OCI-LY7 (cell line): ENCODE measurements around the gene EEPD1. TPM values are rescaled to one million over a fixed set of nuclear protein-coding genes. Genes with fewer than 3 reads are reported as not detected.
A peak's percentile ranks its signal among the peaks of the same experiment; 100 is the strongest.

Experiments used
- BruUV-seq: library from RNA; stranded (reverse); fragments of 400-500 nt; replicated peaks from 2 replicates; lab custom pipeline; 2021; lab: Mats Ljungman, UMichigan
- CTCF ChIA-PET: fragments of 300-600 bp; sonication (Branson Sonifier 250); formaldehyde crosslinking; loops from one replicate; lab custom pipeline; 2022; ENCODE audit warnings: antibody characterized with exemption; ENCODE audit not compliant: unreplicated experiment; lab: Charles Lee
- POLR2A ChIA-PET: fragments of 300-600 bp; sonication (Branson Sonifier 250); formaldehyde crosslinking; loops from one replicate; lab custom pipeline; 2022; ENCODE audit warnings: antibody characterized with exemption; lab: Charles Lee
- DNase-seq: peaks from one replicate; pipeline ENCODE4 v3.0.0-alpha.2; 2015; ENCODE audit warnings: low spot score
- H2AFZ ChIP-seq: fragments of 200-600 bp; sonication (generic), shearing (Covaris generic); 2 replicates; pipeline ENCODE4 v1.6.1; 2014; ENCODE audit warnings: mild to moderate bottlenecking, antibody characterized with exemption, low read length, moderate library complexity
- H3K27ac ChIP-seq: fragments of 200-600 bp; sonication (generic); 2 replicates; pipeline ENCODE4 v1.5.1; 2014; ENCODE audit warnings: mixed run types, low read depth, mild to moderate bottlenecking, moderate library complexity, low read length, inconsistent platforms; ENCODE audit not compliant: poor library complexity, severe bottlenecking
- H3K36me3 ChIP-seq: fragments of 200-600 bp; sonication (generic); 2 replicates; pipeline ENCODE4 v1.6.1; 2014; ENCODE audit warnings: mild to moderate bottlenecking, antibody characterized with exemption, low read length, moderate library complexity, mixed read lengths; ENCODE audit not compliant: insufficient read depth
- H3K4me1 ChIP-seq: fragments of 200-600 bp; sonication (generic); 2 replicates; pipeline ENCODE4 v1.5.1; 2014; ENCODE audit warnings: mild to moderate bottlenecking, low read length; ENCODE audit not compliant: insufficient read depth, poor library complexity, severe bottlenecking
- H3K4me2 ChIP-seq: fragments of 200-600 bp; sonication (generic); 2 replicates; pipeline ENCODE4 v1.6.1; 2014; ENCODE audit warnings: mild to moderate bottlenecking, low read length
- H3K4me3 ChIP-seq: fragments of 200-600 bp; sonication (generic); 2 replicates; pipeline ENCODE4 v1.5.1; 2014; ENCODE audit warnings: mild to moderate bottlenecking, low read depth, low read length; ENCODE audit not compliant: poor library complexity, severe bottlenecking
- H3K79me2 ChIP-seq: fragments of 200-600 bp; sonication (generic); 2 replicates; pipeline ENCODE4 v1.6.1; 2016; ENCODE audit warnings: low read depth, mild to moderate bottlenecking, low read length, moderate library complexity, mixed read lengths; ENCODE audit not compliant: insufficient read depth
- H3K9me2 ChIP-seq: fragments of 200-600 bp; sonication (generic); 2 replicates; pipeline ENCODE4 v1.6.1; 2016; ENCODE audit warnings: mild to moderate bottlenecking, low read length, mixed read lengths; ENCODE audit not compliant: insufficient read depth
- H3K9me3 ChIP-seq: fragments of 200-600 bp; sonication (generic); 2 replicates; pipeline ENCODE4 v1.6.1; 2014; ENCODE audit warnings: mild to moderate bottlenecking, mixed run types, low read length, mixed read lengths
- H4K20me1 ChIP-seq: fragments of 200-600 bp; sonication (generic); 2 replicates; pipeline ENCODE4 v1.6.1; 2014; ENCODE audit warnings: mild to moderate bottlenecking, antibody characterized with exemption, low read length, moderate library complexity, mixed read lengths; ENCODE audit not compliant: insufficient read depth
- EZH2phosphoT487 ChIP-seq: fragments of 200-600 bp; sonication (generic); IDR thresholded peaks from 2 replicates; pipeline ENCODE4 v1.6.1; 2018; ENCODE audit warnings: low read depth, borderline replicate concordance, mild to moderate bottlenecking, mixed run types, antibody characterized with exemption, low read length, moderate library complexity, mixed read lengths
- intact Hi-C: fragments of 100-400 bp; cut with micrococcal nuclease; formaldehyde crosslinking; loops from one replicate; pipeline ENCODE4 v1.10.0; 2022; ENCODE audit not compliant: unreplicated experiment
- total RNA-seq, 2 experiments: library from RNA; depleted of rRNA in 1 of 2; stranded (reverse); fragments of >200 nt in 1 of 2; shearing (Covaris generic) in 1 of 2; gene quantifications; 2 replicates each; pipeline ENCODE4 v1.2.3, GENCODE V29; 2014 to 2022
- TF ChIP-seq, protein P1 (sequence below): fragments of 200-600 bp; sonication (generic); conservative IDR thresholded peaks from 2 replicates; pipeline ENCODE4 v1.5.1; 2014; ENCODE audit warnings: mild to moderate bottlenecking, antibody characterized with exemption, low read length, moderate library complexity, mixed read lengths

EEPD1 gene
- total RNA-seq, 2 experiments from 2014 or later, result 1.7 to 8.1 TPM

DNA sequence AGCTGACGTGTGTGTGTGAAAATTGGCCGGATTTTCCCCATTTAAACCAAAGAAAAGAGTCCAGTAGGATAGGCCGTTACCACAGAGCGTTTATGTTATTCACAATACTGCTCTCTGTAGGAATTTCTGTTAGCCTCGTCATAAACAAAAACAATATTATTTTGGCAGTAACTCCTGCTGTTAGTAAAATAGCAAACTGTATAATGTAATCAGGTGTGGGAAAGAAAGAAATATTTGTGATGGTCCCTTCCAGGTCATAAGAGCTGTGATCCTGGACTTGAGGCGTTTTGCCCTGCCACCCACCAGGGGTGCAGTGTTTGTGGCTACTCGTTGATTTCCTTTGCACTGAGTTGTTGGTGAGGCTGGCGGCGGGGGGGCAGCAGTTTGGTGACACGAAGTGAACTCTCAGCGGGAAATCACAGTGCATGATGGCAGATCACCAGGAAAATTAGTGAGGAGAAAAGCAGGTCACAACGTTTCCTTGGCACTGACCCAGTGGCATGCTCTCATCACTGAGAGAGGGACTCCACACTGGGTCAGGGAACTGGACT lies 2.8 kb downstream of the EEPD1 start:
- no peak overlapping the region for H3K27ac ChIP-seq
- peak; percentile 7 for DNase-seq
- no peaks in the 10 kb centered on the region for H3K36me3 ChIP-seq
- H3K79me2 ChIP-seq, result no peaks in the 10 kb centered on the region
- H2AFZ ChIP-seq, result no peak overlapping the region
- TF ChIP-seq EZH2phosphoT487, result no peak
- TF ChIP-seq, protein P1, sequence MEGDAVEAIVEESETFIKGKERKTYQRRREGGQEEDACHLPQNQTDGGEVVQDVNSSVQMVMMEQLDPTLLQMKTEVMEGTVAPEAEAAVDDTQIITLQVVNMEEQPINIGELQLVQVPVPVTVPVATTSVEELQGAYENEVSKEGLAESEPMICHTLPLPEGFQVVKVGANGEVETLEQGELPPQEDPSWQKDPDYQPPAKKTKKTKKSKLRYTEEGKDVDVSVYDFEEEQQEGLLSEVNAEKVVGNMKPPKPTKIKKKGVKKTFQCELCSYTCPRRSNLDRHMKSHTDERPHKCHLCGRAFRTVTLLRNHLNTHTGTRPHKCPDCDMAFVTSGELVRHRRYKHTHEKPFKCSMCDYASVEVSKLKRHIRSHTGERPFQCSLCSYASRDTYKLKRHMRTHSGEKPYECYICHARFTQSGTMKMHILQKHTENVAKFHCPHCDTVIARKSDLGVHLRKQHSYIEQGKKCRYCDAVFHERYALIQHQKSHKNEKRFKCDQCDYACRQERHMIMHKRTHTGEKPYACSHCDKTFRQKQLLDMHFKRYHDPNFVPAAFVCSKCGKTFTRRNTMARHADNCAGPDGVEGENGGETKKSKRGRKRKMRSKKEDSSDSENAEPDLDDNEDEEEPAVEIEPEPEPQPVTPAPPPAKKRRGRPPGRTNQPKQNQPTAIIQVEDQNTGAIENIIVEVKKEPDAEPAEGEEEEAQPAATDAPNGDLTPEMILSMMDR, result no peak
- peak overlapping the region; percentile 37 for H3K4me2 ChIP-seq
- peaks cover 25% of the 10 kb centered on the region for H3K4me1 ChIP-seq
- H4K20me1 ChIP-seq, result no peaks in the 10 kb centered on the region
- CTCF ChIA-PET, result no interaction called here
- peak overlapping the region; percentile 5 for H3K4me3 ChIP-seq
- H3K9me2 ChIP-seq, result no peaks in the 10 kb centered on the region
- intact Hi-C loops, result loop anchor here (10.0 kb wide), 2 partner anchors 351 to 431 kb away; partner anchors contain the start of gene SEPTIN7
- no peaks in the 10 kb centered on the region for H3K9me3 ChIP-seq
- POLR2A ChIA-PET, result interaction anchor here (4.4 kb wide), 1 partner anchor 16 kb away, joined by 15 read pairs; no protein-coding TSS in a partner anchor
- BruUV-seq, result TSS peak; percentile 32

GRCh38 chr7:36157527-36158320 lies 4.7 kb downstream of the EEPD1 start:
- no peaks in the 10 kb centered on the region for H3K36me3 ChIP-seq
- TF ChIP-seq, protein P1, result no peak
- no peak for TF ChIP-seq EZH2phosphoT487
- H3K79me2 ChIP-seq, result no peaks in the 10 kb centered on the region
- peaks cover 20% of the 10 kb centered on the region for H3K4me1 ChIP-seq
- no peak overlapping the region for H2AFZ ChIP-seq
- POLR2A ChIA-PET, result interaction anchor here (4.4 kb wide), 1 partner anchor 15 kb away, joined by 15 read pairs; no protein-coding TSS in a partner anchor
- BruUV-seq, result no TSS peak
- CTCF ChIA-PET, result no interaction called here
- H3K27ac ChIP-seq, result no peak overlapping the region
- H3K4me2 ChIP-seq, result peak overlapping the region; percentile 12; the same call in 1 of the 2 replicates
- DNase-seq, result no peak
- H4K20me1 ChIP-seq, result no peaks in the 10 kb centered on the region
- no peaks in the 10 kb centered on the region for H3K9me3 ChIP-seq
- H3K4me3 ChIP-seq, result no peak overlapping the region
- no peaks in the 10 kb centered on the region for H3K9me2 ChIP-seq
- intact Hi-C loops, result loop anchor here (10.0 kb wide), 2 partner anchors 353 to 433 kb away; partner anchors contain the start of gene SEPTIN7

- Histone ChIP-seq H3K4me1 (peaks cover 20% of the 10 kb centered on the region), H4K20me1 (no peaks in the 10 kb centered on the region), H2AFZ (no peak overlapping the region), H3K4me2 (no peak overlapping the region), H3K27ac (no peak overlapping the region), H3K79me2 (no peaks in the 10 kb centered on the region), H3K4me3 (no peak overlapping the region), H3K36me3 (no peaks in the 10 kb centered on the region), H3K9me3 (no peaks in the 10 kb centered on the region), H3K9me2 (no peaks in the 10 kb centered on the region)
- TF ChIP-seq, protein P1, result no peak
- TF ChIP-seq EZH2phosphoT487, result no peak
- no TSS peak for BruUV-seq
- DNase-seq, result no peak
- ChIA-PET POLR2A (interaction anchor here (0.6 to 4.4 kb wide), 2 partner anchors 14 to 48 kb away, joined by 3 to 15 read pairs; no protein-coding TSS in a partner anchor), CTCF (no interaction called here)
- intact Hi-C loops, result loop anchor here (10.0 kb wide), 2 partner anchors 353 to 433 kb away; partner anchors contain the start of gene SEPTIN7
Measured at GRCh38 chr7:36158321-36158605, 5.2 kb downstream of the EEPD1 start.
